GM18508 (cell line): ENCODE measurements around the gene ATXN7L3B.
"Not testable (repeated sequence)": the region's sequence is repeated elsewhere in the genome, so short reads cannot be mapped to it uniquely, and the experiment has no call there.

Source experiments
- ATAC-seq: cut with Tn5 transposase; IDR thresholded peaks from one replicate; pipeline ENCODE4 v1.9.1; 2021; ENCODE audit warnings: moderate number of reproducible peaks; ENCODE audit not compliant: insufficient read depth, unreplicated experiment

The ATXN7L3B gene, protein sequence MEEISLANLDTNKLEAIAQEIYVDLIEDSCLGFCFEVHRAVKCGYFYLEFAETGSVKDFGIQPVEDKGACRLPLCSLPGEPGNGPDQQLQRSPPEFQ

DNA sequence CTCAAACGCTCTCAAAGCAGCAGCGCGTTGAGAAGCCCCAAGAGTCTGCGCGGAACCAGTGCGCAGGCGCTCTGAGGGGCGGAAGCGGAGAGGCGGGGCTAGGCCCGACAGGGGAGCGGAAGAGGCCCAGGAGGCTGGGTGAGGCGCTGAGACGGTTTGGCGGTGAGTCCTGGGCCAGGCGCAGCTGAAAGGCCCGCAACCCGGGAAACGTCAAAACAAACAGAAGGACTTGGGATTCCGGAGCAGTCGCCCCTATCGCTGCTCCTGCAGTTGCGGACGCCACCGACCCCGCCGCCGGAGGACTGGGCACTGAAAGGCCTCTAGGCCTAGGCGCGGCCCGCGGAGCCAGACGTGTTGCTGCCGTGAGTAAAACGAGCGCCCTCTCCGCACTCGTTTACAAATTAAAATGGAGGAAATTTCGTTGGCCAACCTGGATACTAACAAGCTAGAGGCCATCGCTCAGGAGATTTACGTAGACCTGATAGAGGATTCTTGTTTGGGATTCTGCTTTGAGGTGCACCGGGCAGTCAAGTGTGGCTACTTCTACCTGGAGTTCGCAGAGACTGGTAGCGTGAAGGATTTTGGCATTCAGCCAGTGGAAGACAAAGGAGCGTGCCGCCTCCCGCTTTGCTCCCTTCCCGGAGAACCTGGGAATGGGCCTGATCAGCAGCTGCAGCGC is at the start of gene ATXN7L3B:
Gene ATXN7L3B (plus strand): TSS at position 129 of the 679 bp plus-strand sequence. CDS start 278 bp downstream, at position 407.
- peak; percentile 92 for ATAC-seq

DNA sequence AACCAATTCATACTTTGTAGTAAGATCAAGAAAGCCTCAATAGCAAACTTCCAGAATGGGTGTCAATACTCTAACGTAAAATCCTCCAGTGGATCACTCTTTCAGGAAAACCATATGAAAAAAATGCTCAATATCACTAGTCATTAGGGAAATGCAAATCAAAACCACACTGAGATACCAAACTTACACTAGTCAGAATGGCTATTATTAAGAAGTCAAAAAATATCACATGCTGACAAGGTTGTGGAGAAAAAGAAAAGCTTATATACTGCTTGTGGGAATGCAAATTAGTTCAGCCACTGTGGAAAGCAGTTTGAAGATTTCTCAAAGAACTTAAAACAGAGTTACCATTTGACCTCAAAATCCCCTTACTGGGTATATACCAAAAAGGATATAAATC is 49.5 kb upstream of the ATXN7L3B start:
- ATAC-seq, result peak; percentile 46

DNA sequence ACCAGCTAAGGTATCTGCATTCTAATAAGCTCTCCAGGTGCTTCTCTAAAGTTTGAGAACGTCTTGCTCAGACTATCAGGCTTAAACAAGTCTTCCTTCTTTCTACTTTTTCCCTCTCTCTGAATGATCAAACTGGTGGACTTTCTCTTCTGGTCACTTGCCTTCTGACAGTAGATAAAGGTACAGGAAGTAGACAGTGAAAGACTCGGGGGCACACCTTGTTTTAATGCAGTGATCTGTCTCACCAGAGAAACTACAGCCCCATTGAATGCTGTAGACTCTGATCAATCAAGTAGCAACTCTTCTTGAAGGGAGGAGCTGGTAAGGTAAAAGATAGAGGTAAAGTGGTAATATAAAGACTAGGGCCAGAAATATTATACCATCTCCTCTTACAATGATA is 48.1 kb upstream of the ATXN7L3B start:
- ATAC-seq, result no peak

DNA sequence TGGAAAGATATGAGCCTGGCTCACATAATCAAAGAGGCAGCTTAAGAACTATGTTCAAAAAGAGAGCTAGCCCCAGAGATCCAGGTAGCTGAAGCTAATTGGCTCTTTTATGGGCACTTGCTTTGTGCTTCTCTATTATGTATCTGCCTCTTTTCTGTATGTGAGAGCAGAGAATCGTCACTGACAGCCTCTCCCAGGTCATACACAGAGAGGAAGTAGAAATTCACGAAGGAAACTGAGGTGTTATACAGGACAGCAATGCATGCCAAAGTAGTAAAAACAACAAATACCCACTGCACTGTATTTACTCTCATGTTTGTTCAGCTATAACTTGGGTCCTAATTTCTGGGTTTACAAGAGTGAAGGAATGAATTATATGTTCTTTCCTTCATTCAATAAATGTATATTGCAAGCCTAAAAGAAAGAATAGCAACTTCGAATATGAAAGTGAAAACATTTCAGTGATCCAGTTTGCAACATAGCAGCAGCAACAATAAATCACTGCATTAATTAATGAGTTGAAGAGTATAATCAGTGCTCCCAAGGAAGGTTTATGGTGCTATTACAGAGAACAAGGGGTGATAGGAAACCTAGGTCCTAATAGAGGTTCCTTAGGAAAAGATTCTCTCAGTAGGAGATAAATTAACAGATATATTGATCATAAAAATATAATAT is 47.1 kb upstream of the ATXN7L3B start:
- ATAC-seq, result peak; percentile 76

DNA sequence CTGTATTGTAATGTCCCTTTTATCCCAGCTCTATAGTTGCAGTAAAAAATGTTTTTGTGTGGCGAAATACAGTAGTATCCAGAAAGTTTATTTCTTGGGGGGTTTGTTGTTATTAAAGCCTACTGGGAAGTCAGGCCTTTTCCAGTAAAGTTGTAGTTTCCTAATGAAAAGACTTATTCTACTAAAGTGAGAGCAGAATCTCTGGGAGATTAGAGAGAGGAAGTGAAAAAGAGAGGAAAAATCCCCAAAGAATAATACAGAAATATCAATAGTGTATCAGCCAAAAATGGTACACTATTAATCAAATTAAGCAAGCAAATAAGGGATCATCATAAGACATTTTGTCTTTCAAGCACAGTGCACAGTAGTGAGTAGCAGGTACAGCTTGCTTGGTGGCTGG is 46.3 kb upstream of the ATXN7L3B start:
- ATAC-seq, result no peak

DNA sequence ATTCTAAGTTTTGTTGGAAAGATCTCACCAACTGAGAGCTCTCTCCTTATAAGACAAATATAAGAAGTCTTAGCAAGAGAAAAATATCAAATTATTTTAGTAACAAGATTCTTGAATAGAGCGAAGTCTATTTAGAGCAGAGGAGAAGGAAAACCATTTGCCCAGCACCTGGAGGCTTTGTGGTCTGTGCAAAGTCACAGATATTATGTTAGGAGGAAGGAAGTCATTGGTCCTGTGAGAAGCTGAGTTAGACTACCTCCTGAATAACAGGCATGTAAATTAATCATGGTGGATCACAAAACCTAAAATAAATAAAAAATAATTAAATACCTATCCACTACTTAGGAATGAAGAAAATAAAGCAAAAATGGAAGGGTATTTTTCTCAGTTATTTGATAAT is 38.4 kb upstream of the ATXN7L3B start:
- no peak for ATAC-seq

DNA sequence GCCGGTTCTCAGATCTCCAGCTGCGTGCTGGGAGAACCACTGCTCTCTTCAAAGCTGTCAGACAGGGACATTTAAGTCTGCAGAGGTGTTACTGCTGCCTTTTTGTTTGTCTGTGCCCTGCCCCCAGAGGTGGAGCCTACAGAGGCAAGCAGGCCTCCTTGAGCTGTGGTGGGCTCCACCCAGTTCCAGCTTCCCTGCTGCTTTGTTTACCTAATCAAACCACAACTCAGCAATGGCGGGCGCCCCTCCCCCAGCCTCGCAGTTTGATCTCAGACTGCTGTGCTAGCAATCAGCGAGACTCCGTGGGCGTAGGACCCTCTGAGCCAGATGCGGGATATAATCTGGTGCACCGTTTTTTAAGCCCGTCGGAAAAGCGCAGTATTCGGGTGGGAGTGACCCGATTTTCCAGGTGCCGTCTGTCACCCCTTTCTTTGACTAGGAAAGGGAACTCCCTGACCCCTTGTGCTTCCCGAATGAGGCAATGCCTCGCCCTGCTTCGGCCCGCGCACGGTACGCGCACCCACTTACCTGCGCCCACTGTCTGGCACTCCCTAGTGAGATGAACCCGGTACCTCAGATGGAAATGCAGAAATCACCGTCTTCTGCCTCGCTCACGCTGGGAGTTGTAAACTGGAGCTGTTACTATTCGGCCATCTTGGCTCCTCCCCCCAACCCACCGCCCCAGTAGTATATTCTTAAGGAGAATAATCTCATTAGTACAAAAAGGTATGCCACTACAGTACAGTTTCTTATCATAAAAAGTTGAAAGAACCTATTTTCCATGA is 28.6 kb upstream of the ATXN7L3B start:
- not testable (repeated sequence) for ATAC-seq

DNA sequence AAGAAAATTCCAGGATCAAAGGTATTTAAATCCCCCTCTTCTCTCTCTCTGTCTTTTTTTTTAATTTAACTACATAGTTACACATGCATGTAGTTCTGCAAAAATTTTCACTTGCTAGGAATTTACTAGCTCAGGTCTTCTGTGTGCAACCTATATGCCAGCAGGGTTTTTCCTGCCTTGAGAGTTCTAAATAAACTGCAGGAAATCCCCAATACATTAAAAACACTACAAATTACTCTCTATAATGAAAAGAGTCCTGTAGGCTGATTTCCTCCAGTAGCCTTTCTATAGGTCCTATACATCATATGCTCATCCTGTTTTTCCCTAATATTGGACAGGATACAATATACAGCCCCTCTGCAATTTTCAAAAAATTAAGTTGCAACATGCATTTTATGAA is 27.7 kb upstream of the ATXN7L3B start:
- ATAC-seq, result no peak

DNA sequence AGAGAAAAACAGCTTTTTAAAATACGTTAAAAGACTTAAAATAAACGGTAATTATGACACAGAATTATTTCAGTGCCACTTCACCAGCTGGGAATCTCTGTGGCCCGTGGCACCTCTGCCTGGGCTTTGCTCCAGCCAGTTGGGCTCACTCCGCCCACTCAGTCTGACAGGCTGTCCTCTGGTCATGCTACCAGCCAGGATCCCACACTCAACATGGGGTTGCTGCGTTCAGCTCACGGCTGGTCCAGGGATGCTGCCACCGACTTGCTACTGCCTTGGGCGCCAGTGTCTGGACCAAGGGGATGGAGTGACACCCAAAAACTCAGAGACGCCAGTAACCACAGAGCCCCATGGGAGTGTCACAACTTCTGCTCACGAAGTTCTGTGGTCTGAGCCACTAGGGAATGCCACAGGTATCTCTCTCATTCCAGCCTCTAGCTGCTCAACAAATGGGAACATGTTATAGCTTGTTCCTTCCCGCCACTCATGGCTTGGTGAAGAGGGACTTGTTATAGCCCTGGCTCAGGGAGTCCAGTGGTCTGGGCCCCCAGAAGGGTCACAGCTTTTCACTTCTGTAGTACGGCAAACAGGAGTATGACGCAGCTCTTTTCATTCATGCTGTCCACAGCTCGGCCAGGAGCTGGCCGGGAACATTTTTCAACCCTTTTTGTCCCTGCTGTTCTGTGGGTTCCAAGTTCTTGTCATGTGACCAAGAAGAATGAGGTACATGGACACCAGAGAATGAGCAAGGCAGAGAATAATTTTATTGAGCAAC is 23.4 kb upstream of the ATXN7L3B start:
- ATAC-seq, result no peak

DNA sequence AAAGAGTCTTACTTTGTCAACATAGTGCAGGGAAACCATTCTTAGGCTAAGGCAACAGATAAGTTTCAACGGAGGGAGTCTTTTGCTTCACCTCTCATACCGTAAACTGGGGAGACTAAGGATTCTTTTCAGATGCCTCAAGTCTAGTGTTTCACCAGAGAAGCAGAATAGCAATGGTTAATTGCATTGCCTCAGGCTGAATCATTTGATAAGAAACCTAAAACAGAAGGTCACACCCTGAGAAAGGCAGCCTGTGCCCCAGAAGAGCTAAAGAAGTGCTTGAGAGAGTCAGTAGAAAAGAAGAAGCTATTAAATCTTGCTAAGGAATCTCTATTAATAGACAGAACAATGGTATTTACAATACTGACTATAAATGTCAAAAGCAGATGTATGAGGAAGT is 21.8 kb upstream of the ATXN7L3B start:
- ATAC-seq, result no peak

DNA sequence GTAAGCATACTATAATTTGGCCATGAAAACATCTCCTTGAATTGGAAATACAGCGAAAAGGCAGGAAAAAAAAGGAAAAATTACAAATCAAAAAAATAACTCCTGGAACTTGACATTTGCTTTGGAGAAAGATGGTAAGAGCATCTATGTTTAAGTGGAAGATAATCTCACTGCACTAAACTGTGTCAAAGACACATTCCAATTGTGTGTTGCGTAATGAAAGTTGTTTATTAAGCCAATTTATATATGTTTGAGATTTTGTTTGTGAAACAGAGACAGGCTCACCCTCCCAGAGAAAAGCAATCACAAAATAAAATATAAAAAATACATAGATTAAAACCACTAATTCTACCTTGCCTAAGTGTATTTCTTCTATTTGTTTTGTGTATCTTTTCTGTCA is 11.1 kb upstream of the ATXN7L3B start:
- ATAC-seq, result no peak

DNA sequence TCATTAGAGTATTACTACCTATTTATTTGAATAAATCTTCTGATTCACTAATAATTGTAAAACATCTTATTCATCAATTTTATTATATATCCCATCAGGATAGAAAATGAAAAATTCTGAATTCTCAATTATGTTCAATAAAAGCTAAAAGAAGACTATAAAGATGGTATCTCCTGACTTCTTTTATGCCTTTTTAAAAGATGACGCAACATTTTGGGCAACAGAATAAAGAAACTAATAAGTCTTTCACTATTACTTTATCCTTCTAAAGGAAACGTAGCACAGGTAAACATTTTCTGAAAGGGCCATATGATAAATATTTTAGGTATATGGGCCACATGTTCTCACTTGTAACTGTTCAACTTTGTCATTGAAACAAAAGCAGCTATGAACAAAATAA is 10.1 kb upstream of the ATXN7L3B start:
- no peak for ATAC-seq

DNA sequence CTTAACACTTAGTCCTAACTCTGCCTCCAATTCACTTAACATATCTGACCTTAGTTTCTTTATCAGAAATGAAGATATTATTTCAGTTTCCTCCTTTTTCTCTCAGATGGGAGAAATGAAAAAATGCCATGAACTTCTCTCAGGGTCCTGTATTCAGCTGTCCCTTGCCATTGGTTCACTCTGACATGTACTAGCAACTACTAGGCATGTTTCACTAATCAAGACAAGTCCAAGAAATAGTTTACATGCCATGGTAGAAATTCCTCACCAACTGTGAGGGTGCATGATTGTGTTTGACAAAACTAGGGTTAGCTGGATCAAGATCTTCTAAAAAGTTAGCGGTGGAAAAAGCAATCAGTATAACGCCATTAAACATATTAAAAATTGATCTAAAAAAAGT is 7.0 kb upstream of the ATXN7L3B start:
- no peak for ATAC-seq

DNA sequence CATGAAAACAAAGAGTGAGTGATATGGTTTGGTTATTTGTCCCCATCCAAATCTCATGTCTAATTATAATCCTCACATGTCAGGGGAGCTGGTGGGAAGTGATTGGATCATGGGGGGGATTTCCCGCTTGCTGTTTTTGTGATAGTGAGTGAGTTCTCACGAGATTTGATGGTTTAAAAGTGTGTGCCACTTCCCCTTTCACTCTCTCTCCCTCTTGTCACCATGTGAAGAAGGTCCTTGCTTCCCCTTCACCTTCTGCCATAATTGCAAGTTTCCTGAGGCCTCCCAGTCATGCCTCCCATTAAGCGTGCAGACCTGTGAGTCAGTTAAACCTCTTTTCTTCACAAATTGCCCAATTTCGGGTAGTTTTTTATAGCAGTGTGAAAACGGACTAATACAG is 2.1 kb upstream of the ATXN7L3B start:
- ATAC-seq, result no peak

DNA sequence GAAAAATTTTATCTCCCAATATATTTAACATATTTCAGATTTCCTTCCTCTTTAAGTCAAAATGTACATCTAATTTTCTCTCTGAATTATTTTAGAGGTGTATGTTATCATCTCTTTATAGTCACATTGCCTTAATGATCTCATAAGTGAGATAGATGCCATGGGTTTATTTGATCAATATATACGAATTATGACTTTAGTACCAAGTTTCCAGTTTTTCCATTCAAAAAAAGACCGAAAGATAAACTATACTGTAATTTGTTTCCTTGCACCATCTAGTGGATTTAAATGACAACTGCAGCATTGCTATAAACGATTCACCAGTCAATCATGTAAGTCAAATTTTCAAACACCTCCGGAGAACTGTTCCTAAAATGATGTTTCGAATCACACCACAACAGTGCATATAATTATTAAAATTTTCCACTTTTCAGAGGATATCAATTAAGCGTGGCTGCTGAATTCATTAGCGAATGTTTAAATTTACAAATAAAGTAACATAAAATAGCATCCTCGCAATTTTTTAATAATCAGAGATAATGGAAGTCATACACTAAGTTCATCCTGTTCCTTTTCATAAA is 419 bp upstream of the ATXN7L3B start:
- ATAC-seq, result peak; percentile 53

DNA sequence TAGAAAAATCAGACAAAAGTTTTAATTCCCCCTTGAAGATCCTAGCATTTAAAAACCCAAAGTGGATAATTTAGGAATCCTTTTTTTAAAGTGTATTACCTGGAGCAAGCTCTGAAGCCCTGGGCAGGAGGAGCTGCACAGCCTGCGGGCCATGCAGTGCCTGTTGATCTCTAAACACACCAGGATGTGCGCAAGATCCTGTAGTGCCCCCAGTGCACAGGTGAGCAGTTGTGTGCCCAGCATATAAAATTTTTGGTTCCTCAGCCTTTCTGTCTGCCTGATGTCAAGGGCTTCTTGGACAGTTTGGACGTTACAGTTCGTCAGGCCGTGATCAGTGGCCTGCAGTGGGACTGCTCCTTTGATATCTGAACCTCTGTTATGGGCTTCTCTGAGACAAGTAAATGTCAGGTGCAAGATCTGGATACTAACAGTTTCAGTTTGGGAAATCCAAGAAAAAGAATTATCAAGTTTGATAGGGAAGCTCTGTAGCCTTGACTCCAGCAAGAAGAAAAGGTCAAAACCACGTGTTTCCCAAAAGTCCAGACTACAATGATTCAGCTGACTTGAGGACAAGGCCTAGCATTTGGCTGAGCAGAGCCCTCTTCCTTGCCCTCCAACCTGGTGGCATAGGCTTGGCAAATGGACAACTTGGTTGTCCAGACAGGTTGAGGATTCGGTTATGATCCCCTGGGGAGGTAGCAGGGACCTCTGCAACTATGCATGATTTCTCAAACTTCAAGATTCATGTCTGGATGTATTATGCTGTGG is 1.0 kb downstream of the ATXN7L3B start:
- ATAC-seq, result no peak

DNA sequence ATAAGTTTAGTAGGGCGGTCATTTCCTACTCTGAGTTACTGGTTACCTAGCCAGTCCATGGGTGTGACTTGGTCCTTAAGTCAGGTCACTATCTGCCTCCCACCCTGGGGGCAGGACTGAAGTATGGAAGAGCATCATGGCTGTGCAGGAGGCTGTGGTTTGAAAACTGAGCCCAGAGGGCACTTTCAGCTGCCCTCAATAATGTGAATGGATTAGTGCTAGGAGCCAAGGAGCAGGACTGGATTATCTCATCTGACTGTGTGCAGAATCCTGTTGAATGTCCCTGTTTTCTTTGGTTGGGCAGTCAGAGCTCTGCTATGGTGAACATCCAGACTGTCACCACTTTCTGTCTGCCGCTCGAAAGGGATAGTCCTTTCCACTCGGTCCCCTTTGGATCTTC is 1.6 kb downstream of the ATXN7L3B start:
- no peak for ATAC-seq

DNA sequence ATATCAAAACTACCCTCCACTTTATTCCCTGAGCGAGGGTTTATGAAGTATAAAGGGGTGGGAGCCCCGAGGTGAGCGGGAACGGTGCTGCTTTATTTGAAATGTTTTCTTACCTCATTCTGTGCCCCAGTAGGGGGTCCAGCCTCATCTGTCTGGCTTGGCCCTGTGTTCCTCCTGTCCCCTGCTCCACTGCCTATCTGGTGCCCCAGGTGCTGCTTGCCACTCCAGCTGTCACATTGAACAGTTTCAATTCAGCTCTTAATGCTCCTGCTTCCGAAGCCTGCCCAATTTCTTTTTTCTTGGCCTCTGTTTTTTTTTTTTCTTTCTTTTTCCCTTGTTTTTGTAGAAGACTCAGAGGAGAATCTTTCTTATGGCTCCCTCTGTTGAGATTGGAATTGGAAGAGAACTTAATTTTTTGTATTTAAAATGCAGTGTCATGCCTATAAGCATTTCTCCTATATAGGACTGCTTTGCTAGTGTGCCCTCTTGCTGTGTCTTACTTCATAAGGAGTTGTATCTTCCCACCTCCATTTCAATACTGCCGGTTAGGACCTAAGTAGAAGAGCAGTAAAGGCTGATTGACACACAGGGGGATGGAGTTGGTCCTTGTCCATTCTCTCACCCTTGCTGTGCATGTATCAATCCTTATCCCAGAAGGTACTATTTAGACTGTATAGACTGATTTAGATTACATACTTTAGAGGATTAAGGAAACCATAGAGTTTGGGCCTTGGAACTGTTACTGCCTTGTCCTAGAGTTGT is 2.3 kb downstream of the ATXN7L3B start:
- no peak for ATAC-seq

DNA sequence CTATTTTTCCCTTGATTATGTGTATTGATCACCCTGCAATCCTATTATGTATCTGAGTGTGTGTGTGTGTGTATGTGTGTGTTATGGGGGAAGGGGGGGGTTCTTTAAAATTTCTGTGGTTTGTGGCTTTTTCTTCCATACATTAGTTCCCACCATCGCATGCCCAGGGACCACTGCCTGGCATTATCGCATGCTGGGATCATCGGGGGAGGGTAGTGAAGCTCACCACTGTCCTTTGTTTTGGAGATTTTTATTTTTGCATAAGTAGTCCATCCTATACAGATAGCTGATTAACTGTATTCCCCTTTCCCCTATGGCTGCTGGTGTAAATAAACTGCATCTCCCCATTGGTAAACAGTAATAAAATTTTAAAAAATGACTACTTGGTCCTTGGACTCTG is 3.4 kb downstream of the ATXN7L3B start:
- no peak for ATAC-seq
